HEK293 (cell line): ENCODE data around the gene METTL25B.

Experiments
- EGR2 ChIP-seq: fragments of 450-650 bp; formaldehyde crosslinking; IDR thresholded peaks from 2 replicates; pipeline ENCODE4 v1.5.1; 2016; ENCODE audit warnings: low read depth, missing biosample characterization, missing genetic modification characterization
- INSM2 ChIP-seq: fragments of 450-650 bp; formaldehyde crosslinking; IDR thresholded peaks from 2 replicates; pipeline ENCODE4 v1.5.1; 2016; ENCODE audit warnings: missing biosample characterization, missing genetic modification characterization
- KLF17 ChIP-seq: fragments of 450-650 bp; formaldehyde crosslinking; IDR thresholded peaks from 2 replicates; pipeline ENCODE4 v1.5.1; 2016; ENCODE audit warnings: missing biosample characterization, missing genetic modification characterization
- SCRT1 ChIP-seq: fragments of 450-650 bp; formaldehyde crosslinking; IDR thresholded peaks from 2 replicates; pipeline ENCODE4 v1.5.1; 2016; ENCODE audit warnings: missing biosample characterization, missing genetic modification characterization, borderline replicate concordance
- TSHZ1 ChIP-seq: fragments of 450-650 bp; formaldehyde crosslinking; IDR thresholded peaks from 2 replicates; pipeline ENCODE4 v1.5.1; 2016; ENCODE audit warnings: missing biosample characterization, missing genetic modification characterization, borderline replicate concordance
- ZBTB21 ChIP-seq: fragments of 450-650 bp; formaldehyde crosslinking; IDR thresholded peaks from 2 replicates; pipeline ENCODE4 v1.5.1; 2017; ENCODE audit warnings: missing biosample characterization, missing genetic modification characterization
- ZBTB48 ChIP-seq: fragments of 450-650 bp; formaldehyde crosslinking; IDR thresholded peaks from 2 replicates; pipeline ENCODE4 v1.5.1; 2016; ENCODE audit warnings: missing biosample characterization, missing genetic modification characterization
- ZFP37 ChIP-seq: fragments of 450-650 bp; formaldehyde crosslinking; IDR thresholded peaks from 2 replicates; pipeline ENCODE4 v1.5.1; 2016; ENCODE audit warnings: missing biosample characterization, missing genetic modification characterization
- ZNF10 ChIP-seq: fragments of 450-650 bp; formaldehyde crosslinking; IDR thresholded peaks from 2 replicates; pipeline ENCODE4 v1.5.1; 2017; ENCODE audit warnings: missing biosample characterization, missing genetic modification characterization
- ZNF18 ChIP-seq: fragments of 450-650 bp; formaldehyde crosslinking; IDR thresholded peaks from 2 replicates; pipeline ENCODE4 v1.5.1; 2016; ENCODE audit warnings: missing biosample characterization, missing genetic modification characterization
- ZNF600 ChIP-seq: fragments of 450-650 bp; formaldehyde crosslinking; IDR thresholded peaks from 2 replicates; pipeline ENCODE4 v1.5.1; 2016; ENCODE audit warnings: missing biosample characterization, missing genetic modification characterization
- ZNF639 ChIP-seq: fragments of 450-650 bp; formaldehyde crosslinking; IDR thresholded peaks from 2 replicates; pipeline ENCODE4 v1.5.1; 2016; ENCODE audit warnings: missing biosample characterization, missing genetic modification characterization
- ZNF660 ChIP-seq: fragments of 450-650 bp; IDR thresholded peaks from 2 replicates; pipeline ENCODE4 v1.5.1; 2018; ENCODE audit warnings: missing biosample characterization, mild to moderate bottlenecking, missing genetic modification characterization
- ZNF670 ChIP-seq: fragments of 450-650 bp; formaldehyde crosslinking; IDR thresholded peaks from 2 replicates; pipeline ENCODE4 v1.5.1; 2016; ENCODE audit warnings: missing biosample characterization, missing genetic modification characterization, low read depth
- ZNF76 ChIP-seq: fragments of 450-650 bp; formaldehyde crosslinking; IDR thresholded peaks from 2 replicates; pipeline ENCODE4; 2016; ENCODE audit warnings: low read depth, missing biosample characterization, missing genetic modification characterization, borderline replicate concordance
- ZNF785 ChIP-seq: fragments of 450-650 bp; formaldehyde crosslinking; IDR thresholded peaks from 2 replicates; pipeline ENCODE4 v1.5.1; 2016; ENCODE audit warnings: missing biosample characterization, missing genetic modification characterization
- ZSCAN16 ChIP-seq: fragments of 450-650 bp; formaldehyde crosslinking; IDR thresholded peaks from 2 replicates; pipeline ENCODE4 v1.5.1; 2016; ENCODE audit warnings: missing biosample characterization, missing genetic modification characterization
- TF ChIP-seq, protein P1 (sequence below): fragments of 450-650 bp; formaldehyde crosslinking; optimal IDR thresholded peaks from 2 replicates; pipeline ENCODE3; 2016; ENCODE audit warnings: missing biosample characterization, mild to moderate bottlenecking, missing genetic modification characterization
- TF ChIP-seq, protein P2 (sequence below): fragments of 450-650 bp; formaldehyde crosslinking; IDR thresholded peaks from 2 replicates; pipeline ENCODE4 v1.5.1; 2017; ENCODE audit warnings: missing biosample characterization, missing genetic modification characterization
- TF ChIP-seq, protein P3 (sequence below): fragments of 450-650 bp; formaldehyde crosslinking; conservative IDR thresholded peaks from 2 replicates; pipeline ENCODE4 v1.5.1; 2016; ENCODE audit warnings: low read depth, missing biosample characterization, missing genetic modification characterization

Gene METTL25B

GRCh38 chr1:156728599-156729462 is 562 bp downstream of the METTL25B start, which contains the start of gene ISG20L2 (continued):
- 0 out of 2 replicates have a peak, but pooled peaks have one; percentile 27 for TF ChIP-seq ZNF18 (tag by site-specific recombination)
- peak; percentile 74 for TF ChIP-seq KLF17
- TF ChIP-seq ZNF660 (tag by site-specific recombination) = peak; percentile 76; the same call in 1 of the 2 replicates
- no peak for TF ChIP-seq ZNF785 (tag by site-specific recombination)
- TF ChIP-seq EGR2 (tag by site-specific recombination) = peak; percentile 50; the same call in 1 of the 2 replicates
- TF ChIP-seq ZSCAN16 (tag by site-specific recombination) = peak; percentile 64; the same call in 1 of the 2 replicates
- TF ChIP-seq, protein P1, sequence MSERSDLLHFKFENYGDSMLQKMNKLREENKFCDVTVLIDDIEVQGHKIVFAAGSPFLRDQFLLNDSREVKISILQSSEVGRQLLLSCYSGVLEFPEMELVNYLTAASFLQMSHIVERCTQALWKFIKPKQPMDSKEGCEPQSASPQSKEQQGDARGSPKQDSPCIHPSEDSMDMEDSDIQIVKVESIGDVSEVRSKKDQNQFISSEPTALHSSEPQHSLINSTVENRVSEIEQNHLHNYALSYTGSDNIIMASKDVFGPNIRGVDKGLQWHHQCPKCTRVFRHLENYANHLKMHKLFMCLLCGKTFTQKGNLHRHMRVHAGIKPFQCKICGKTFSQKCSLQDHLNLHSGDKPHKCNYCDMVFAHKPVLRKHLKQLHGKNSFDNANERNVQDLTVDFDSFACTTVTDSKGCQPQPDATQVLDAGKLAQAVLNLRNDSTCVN (tag by site-specific recombination) = peak; percentile 46
- 0 out of 2 replicates have a peak, but pooled peaks have one; percentile 11 for TF ChIP-seq TSHZ1 (tag by site-specific recombination)
- TF ChIP-seq ZNF10 = peak; percentile 23; the same call in 1 of the 2 replicates
- TF ChIP-seq, protein P2, sequence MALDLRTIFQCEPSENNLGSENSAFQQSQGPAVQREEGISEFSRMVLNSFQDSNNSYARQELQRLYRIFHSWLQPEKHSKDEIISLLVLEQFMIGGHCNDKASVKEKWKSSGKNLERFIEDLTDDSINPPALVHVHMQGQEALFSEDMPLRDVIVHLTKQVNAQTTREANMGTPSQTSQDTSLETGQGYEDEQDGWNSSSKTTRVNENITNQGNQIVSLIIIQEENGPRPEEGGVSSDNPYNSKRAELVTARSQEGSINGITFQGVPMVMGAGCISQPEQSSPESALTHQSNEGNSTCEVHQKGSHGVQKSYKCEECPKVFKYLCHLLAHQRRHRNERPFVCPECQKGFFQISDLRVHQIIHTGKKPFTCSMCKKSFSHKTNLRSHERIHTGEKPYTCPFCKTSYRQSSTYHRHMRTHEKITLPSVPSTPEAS = 0 out of 2 replicates have a peak, but pooled peaks have one; percentile 5
- TF ChIP-seq SCRT1 (tag by site-specific recombination) = no peak
- 0 out of 2 replicates have a peak, but pooled peaks have one; percentile 29 for TF ChIP-seq INSM2 (tag by site-specific recombination)
- TF ChIP-seq ZBTB48 (tag by site-specific recombination) = peak; percentile 33; the same call in 1 of the 2 replicates
- peak; percentile 100 for TF ChIP-seq ZBTB21 (tag by site-specific recombination)
- peak; percentile 42; the same call in 1 of the 2 replicates for TF ChIP-seq ZNF76 (tag by site-specific recombination)
- no peak for TF ChIP-seq ZNF670
- peak; percentile 80; the same call in 1 of the 2 replicates for TF ChIP-seq ZFP37 (tag by site-specific recombination)
- TF ChIP-seq, protein P3, sequence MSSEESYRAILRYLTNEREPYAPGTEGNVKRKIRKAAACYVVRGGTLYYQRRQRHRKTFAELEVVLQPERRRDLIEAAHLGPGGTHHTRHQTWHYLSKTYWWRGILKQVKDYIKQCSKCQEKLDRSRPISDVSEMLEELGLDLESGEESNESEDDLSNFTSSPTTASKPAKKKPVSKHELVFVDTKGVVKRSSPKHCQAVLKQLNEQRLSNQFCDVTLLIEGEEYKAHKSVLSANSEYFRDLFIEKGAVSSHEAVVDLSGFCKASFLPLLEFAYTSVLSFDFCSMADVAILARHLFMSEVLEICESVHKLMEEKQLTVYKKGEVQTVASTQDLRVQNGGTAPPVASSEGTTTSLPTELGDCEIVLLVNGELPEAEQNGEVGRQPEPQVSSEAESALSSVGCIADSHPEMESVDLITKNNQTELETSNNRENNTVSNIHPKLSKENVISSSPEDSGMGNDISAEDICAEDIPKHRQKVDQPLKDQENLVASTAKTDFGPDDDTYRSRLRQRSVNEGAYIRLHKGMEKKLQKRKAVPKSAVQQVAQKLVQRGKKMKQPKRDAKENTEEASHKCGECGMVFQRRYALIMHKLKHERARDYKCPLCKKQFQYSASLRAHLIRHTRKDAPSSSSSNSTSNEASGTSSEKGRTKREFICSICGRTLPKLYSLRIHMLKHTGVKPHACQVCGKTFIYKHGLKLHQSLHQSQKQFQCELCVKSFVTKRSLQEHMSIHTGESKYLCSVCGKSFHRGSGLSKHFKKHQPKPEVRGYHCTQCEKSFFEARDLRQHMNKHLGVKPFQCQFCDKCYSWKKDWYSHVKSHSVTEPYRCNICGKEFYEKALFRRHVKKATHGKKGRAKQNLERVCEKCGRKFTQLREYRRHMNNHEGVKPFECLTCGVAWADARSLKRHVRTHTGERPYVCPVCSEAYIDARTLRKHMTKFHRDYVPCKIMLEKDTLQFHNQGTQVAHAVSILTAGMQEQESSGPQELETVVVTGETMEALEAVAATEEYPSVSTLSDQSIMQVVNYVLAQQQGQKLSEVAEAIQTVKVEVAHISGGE (tag by site-specific recombination) = peak; percentile 96
- peak; percentile 84 for TF ChIP-seq ZNF600 (tag by site-specific recombination)
- TF ChIP-seq ZNF639 = peak; percentile 41; the same call in 1 of the 2 replicates
